ENCODE data around the gene MAP2K2. TPM values are rescaled to one million over a fixed set of nuclear protein-coding genes. Genes with fewer than 3 reads are reported as not detected.

The MAP2K2 gene
- total and polyA plus RNA-seq, 4 donors, result 40.3 to 72.7 (median 54.1) TPM

GRCh38 chr19:4093643-4094175, 30.2 kb downstream of the MAP2K2 start:
- 95% methylated on average over 18 of the region's 18 CpGs for WGBS
- no peak overlapping the region for H3K9ac ChIP-seq (ENCODE audit: low read depth in 1 of 2, low read length in 2 of 2)
- peaks cover 2 to 38% (median 11%) of the 10 kb centered on the region in 4 donors for H3K36me3 ChIP-seq (ENCODE audit: control insufficient read depth in 4 of 4, insufficient read depth in 3 of 4, low read depth in 1 of 4, low read length in 3 of 4)
- H3K4me3 ChIP-seq (ENCODE audit: low read depth in 1 of 3, low read length in 3 of 3), result no peak overlapping the region
- H3K27me3 ChIP-seq (ENCODE audit: control insufficient read depth in 4 of 4, insufficient read depth in 4 of 4, low read length in 3 of 4), result no peaks in the 10 kb centered on the region
- H3K9me3 ChIP-seq (ENCODE audit: control insufficient read depth in 4 of 4, low read length in 3 of 4), result no peaks in the 10 kb centered on the region
- no peak overlapping the region for H3K27ac ChIP-seq (ENCODE audit: low read depth in 1 of 2, low read length in 2 of 2)
- H3K4me1 ChIP-seq (ENCODE audit: control insufficient read depth in 4 of 4, insufficient read depth in 4 of 4, low read length in 3 of 4), result no peaks in the 10 kb centered on the region
- DNase-seq (ENCODE audit: low spot score), result no peak
- TF ChIP-seq NR2F2 (IDR thresholded peaks at IDR 0.05), result no peak
- no peak for TF ChIP-seq YY1 (IDR thresholded peaks at IDR 0.05)
- no peak for TF ChIP-seq ZBTB33 (IDR thresholded peaks at IDR 0.05)
- no peak for TF ChIP-seq HNF4A (conservative IDR thresholded peaks at IDR 0.05)
- no peak for TF ChIP-seq MAX (IDR thresholded peaks at IDR 0.05)
- no peak for TF ChIP-seq FOXA1 (IDR thresholded peaks at IDR 0.05)

- DNase-seq (ENCODE audit: low spot score), result no peak
- Histone ChIP-seq H3K36me3 (ENCODE audit: control insufficient read depth in 4 of 4, insufficient read depth in 3 of 4, low read depth in 1 of 4, low read length in 3 of 4) (peaks cover 0 to 32% (median 9%) of the 10 kb centered on the region in 4 donors), H3K4me3 (ENCODE audit: low read depth in 1 of 3, low read length in 3 of 3) (no peak overlapping the region), H3K9ac (ENCODE audit: low read depth in 1 of 2, low read length in 2 of 2) (no peak overlapping the region), H3K27me3 (ENCODE audit: control insufficient read depth in 4 of 4, insufficient read depth in 4 of 4, low read length in 3 of 4) (no peaks in the 10 kb centered on the region), H3K27ac (ENCODE audit: low read depth in 1 of 2, low read length in 2 of 2) (no peak overlapping the region), H3K4me1 (ENCODE audit: control insufficient read depth in 4 of 4, insufficient read depth in 4 of 4, low read length in 3 of 4) (no peaks in the 10 kb centered on the region), H3K9me3 (ENCODE audit: control insufficient read depth in 4 of 4, low read length in 3 of 4) (no peaks in the 10 kb centered on the region)
- 96% methylated on average over 52 of the region's 52 CpGs for WGBS
- TF ChIP-seq MAX (IDR thresholded peaks at IDR 0.05) (no peak), RXRA (IDR thresholded peaks at IDR 0.05) (no peak), JUND (IDR thresholded peaks at IDR 0.05) (no peak), TAF1 (conservative IDR thresholded peaks at IDR 0.05) (no peak), CTCF (IDR thresholded peaks at IDR 0.05; ENCODE audit: low read depth, low read length, missing input control) (no peak), HNF4G (IDR thresholded peaks at IDR 0.05) (no peak), ATF3 (IDR thresholded peaks at IDR 0.05) (no peak), FOXA2 (IDR thresholded peaks at IDR 0.05) (no peak), EGR1 (IDR thresholded peaks at IDR 0.05; ENCODE audit: low read depth in 2 of 2) (no peak), REST (IDR thresholded peaks at IDR 0.05) (no peak), HNF4A (conservative IDR thresholded peaks at IDR 0.05) (no peak), YY1 (IDR thresholded peaks at IDR 0.05) (no peak)
These were observed 33.3 kb downstream of the MAP2K2 start for GRCh38 chr19:4090356-4091220.

All from liver (tissue), 9 donors.